GM19240 (cell line): Measurements from ENCODE around the gene BLMH.

Experiments used
- DNase-seq: peaks from one replicate; pipeline ENCODE4 v3.0.0; 2011; ENCODE audit warnings: low spot score; ENCODE audit not compliant: insufficient read length

Gene BLMH

DNA sequence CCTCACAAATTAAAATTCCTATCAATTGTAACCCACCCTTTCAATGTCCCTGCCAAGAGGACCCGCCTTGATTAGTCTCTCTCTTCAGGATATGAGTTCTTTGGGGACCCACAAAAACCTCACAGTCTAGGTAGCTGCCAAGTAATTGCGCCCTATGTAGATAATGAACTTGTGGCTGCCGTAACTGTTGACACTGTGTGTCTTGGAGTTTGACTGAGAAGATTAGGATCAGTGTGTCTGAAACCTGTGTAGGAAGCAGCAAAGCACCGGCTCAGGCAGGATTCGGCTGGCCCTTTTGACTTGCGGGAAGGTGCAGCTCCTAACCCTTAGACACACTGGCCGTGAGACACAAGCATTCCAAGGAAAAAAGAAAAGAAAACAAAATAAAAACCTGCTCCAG is 38.4 kb downstream of the BLMH start:
- DNase-seq: no peak

DNA sequence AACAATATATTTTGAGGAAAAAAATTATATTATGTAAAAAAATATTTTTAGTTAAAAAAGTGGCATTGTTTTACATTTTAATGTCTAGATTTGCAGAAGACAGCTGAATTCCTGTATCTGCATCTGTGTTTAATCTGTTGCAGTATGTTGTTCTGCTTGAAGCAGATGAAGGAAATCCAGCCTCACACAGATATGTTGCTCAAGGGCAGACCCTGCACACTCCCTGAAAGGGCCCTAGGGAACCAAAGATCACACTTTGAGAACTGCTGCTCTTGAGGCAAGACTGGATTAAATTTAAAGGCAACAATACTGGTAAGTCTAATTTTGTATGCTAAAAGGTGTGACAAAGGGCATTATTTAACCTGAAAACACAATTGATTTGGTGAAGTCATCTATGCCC is 39.8 kb downstream of the BLMH start:
- no peak for DNase-seq

DNA sequence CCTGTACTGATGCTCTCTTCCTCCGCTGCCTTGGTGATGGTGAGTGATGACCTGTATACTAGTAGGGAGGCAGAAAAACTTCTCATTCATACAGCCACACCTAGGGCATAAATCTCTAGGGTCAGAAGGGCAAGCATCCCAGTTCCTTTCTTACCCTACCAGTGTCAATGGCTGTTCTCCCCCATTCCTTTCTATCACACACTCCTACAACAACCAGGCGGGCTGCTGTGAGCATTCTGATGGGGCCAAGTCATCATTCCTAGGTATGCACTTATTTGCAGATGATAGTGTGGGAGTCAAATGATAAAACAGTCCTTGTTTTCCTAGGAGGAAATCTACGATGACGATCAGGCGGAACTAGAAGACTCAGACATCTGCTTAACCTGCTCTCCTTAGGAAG is 42.3 kb downstream of the BLMH start:
- DNase-seq: no peak

DNA sequence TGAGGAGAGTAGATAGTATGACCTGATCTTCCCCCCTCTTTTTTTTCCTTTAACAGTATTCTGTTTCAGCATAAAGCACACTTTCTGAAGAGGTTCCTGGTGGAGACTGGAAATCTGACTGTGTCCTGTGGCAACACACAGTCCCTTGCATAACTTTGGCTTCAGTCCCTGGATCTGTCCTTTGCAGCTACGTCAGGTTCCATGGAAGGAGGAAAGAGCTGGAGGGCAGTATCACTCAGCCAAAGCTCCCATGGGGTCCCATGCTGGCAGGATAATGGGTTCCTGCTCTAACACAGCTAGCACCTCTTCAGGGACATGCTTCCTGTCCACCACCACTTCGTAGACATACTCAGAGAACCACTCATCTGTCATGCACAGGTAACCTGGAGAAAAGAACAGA is 43.0 kb downstream of the BLMH start:
- no peak for DNase-seq

DNA sequence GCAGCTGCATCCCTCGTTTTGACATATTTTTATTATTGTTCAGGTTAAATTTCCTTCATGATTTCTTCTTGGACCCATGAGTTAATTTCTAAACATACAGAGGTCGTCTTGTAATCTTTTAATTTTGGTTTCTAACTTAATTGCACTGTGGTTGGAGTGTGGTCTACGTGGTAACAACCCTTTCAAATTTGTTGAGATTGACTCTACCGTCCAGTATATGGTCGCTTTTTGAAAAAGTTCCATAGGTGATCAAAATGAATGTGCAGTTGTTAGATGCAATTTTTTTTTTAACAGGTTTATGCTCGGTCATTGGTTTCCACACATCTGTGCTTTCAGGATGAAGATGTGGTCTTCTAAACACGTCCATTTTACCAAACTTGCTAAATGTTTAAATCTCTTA is 45.3 kb downstream of the BLMH start:
- no peak for DNase-seq

DNA sequence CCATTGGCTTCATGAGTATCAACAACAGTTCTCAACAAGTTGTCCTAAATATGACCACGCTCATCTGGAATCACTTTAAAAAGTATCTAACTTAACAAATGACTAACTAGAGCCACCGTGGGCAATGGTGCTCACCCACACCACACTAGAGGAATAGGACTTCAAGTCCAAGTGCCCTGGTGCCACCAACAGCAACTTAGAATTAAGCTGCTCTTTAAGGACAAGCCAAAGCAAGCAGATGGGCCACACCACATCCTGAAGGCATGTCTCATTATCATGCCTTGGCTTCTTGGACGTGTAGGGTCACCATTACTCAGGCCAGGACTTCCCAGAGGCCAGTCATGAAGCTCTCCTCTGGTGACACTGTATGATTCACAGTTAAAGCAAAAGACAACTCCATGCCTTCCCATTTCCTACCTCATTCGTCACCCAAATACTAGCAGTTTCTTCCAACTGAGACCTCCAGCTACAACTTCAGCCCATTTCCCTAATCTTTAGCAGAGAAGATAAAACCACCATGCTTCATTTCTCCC is 46.8 kb downstream of the BLMH start:
- no peak for DNase-seq

DNA sequence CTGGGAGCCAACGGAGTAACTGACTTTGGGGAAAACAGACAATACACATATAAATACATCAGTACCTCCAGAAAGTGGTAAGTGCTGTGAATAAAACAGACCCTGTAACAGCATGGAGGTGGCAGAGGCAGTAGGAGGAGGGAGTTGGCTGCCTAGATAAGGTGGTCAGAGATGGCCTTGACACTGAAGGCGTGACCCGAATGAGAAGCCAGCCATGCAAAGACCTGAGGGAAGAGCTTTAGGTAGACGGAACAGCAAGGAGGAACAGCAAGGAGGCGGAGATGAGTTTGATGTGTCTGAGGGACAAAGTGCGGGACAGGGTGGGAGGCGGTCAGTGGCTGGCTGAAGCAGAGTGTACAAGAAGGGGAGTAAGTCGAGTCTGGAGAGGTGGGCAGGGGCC is 48.2 kb downstream of the BLMH start:
- no peak for DNase-seq

DNA sequence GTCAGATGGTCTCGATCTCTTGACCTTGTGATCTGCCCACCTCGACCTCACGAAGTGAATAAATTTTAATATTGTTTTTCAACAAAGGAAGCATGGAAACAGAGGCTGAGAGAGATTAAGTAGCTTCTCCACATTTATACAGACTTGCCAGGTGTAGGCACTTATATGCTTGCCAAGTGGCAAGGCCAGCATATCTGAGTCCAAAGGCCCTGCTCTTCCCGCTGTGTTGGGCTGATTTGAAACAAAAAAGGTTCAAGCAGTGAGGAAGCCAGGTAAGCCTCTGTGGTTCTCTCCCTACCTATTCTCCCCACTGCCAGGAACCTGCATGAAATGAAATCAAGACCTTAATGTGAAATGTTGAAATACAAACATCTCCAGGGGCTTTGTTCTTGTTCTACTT is 48.7 kb downstream of the BLMH start:
- DNase-seq: no peak

DNA sequence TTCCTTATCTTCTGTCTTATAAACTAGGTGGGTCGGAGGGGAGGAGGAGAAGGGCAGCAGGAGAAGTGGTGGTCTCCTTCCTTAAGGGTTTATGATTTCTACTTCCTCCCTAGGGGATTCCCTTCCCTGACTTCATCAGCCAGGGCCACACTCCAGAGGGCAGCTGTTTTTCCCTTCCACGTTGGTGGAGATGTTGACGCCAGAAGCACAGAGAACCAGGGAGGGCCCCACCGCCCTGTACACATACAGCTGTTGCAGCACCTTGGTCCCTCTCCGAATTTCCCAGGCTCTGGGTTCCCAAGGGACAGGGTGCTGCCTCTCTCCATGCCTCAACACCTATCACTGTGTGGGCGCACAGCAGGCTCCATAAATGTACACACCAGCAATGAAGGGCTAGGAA is 50.7 kb downstream of the BLMH start:
- no peak for DNase-seq

DNA sequence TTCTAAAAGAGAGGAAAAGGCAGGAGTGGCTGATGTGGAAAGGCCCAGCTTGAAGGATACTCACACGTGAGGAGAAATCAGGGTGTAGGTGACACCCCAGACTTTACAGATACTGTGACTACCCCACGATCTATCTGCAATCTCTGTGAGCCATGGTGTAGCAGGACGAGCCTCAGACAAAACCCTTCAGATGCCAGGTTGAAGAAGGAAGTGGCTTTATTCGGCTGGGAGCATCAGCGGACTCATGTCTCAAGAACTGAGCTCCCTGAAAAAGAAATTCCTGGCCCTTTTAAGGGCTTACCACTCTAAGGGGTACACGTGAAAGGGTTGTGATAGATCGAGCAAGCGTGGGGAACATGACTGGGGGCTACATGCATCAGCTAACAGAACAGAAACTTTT is 51.6 kb downstream of the BLMH start:
- DNase-seq: no peak

DNA sequence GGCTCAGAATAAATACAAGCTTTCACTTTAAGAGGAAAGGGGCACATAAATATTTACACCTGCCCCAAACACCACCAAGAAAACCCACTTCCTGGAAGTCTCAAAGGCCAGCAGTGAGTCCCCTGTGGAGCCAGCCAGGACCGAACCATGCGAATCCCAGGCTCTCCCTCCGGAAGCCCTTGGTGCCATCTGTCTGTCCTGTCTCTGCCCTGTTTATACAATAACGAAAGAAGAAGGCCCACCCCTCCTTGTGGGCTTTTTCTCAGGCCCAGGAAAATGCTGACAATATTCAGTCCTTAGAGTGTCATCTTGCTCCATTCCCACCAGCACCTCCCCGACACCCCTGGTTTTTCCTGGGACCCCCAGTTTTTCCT is 52.7 kb downstream of the BLMH start:
- no peak for DNase-seq

DNA sequence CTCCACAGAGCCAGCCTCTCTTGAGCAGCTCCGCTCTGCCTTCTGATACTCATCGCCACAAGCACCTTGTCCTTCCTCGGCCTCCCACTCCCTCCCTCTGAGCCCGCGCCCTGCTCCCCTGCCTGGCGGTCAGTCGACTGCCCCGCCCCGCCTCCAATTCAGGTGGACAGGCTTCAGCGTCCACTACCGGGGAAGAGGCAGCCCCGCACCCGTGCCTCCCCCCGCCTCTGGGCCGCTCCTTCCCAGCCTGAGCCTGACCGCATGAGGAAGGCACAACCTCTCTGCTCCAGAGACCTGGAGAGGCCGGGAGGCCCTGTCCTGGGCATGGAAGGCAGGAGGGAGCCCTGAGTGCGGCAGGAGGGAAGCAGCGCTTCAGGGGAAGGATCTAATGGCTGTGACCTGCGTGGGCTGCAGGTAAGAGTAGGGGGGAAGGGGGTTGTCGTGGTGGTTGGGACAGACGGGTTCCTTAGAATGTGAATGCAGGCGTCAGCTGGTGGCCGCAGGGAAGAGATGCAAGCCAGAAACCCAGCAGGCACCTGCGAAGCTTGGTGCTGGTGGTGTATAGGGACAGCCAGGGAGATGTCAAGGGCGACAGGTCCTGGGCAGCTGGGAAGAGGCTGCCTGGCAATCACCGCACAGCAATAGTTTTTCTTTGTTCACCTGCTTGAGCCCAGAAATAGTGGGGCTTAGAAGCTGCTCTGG is 53.2 kb downstream of the BLMH start:
- DNase-seq: no peak

DNA sequence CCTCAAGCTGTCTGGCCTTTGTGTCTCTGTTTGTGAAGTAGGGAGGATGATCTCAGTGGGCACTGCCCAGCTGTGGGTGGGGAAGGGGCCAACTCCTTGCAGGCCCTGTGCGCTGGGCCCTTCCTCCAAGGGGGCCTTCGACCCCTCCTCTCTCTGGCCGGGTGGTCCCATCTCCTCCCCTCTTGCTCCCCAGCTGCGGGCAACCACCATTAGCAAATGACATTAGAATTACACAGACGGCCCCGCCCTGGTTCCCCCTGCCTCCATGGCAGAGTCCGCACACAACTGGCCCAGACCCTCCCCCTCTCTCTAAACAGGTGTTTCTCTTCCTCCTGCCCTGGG is 53.8 kb downstream of the BLMH start:
- no peak for DNase-seq

DNA sequence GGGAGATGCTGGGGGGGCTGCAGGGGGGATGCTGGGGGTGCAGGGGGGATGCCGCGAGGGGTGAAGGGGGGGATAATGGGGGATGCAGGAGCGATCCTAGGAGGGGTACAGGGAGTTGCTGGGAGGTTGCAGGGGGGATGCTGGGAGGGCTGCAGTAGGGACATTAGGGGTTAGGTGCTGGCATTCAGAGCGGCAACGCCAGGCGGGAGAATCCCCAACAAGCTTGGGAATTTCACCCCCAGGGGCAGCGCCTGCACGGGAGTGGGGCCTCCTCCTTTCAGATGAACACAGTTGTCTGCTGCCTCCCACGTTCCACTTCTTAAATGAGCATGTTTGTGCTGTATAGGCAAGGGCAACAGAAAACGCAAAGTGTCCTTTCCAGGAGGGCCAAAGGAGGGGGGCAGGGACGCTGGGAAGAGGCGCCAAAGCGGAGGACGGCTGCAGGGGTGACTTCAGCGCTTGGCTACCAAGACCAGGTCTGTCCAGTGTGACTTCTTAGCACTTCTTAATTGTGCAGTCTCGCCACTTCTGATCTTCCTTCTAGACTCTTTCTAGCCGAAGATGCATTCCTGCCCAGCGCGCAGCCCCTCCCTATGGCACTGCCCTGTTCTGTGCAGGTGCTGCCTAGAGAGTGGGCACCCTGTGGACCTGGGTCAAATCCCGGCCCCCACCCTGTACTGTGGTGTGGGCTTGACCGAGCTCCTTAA is 54.3 kb downstream of the BLMH start:
- no peak for DNase-seq

DNA sequence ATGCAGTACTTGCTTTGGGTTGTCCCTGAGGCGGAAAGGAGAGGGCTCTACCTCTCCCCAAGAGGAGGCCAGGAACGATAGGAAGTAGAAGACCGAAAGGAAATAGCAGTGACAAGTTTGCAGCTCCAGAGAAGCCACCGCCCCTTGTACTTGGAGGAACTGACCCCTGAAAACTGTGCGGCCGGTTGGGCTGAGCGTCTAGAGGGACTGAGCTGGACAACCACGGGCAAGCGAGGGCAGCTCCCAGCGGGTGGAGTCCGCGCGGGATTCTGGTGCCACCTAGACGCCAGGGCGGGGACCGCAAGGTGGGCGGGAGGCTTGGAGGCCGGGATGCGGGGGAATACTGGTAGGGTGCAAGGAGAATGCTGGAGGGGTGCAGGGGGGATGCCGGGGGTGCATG is 55.0 kb downstream of the BLMH start:
- DNase-seq: no peak

DNA sequence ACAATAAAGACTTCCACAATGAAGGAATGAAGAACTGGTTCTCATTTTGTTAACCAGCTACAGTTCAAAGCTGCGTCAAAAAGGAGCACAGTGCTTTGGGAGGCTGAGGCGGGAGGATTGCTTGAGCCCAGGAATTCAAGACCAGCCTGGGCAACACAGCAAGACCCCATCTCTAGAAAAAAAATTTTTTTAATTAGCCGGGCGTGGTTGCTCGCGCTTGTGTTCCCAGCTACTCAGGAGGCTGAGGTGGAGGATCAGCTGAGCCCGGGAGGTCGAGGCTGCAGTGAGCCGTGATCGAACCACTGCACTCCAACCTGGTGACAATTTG is 55.5 kb downstream of the BLMH start:
- no peak for DNase-seq

DNA sequence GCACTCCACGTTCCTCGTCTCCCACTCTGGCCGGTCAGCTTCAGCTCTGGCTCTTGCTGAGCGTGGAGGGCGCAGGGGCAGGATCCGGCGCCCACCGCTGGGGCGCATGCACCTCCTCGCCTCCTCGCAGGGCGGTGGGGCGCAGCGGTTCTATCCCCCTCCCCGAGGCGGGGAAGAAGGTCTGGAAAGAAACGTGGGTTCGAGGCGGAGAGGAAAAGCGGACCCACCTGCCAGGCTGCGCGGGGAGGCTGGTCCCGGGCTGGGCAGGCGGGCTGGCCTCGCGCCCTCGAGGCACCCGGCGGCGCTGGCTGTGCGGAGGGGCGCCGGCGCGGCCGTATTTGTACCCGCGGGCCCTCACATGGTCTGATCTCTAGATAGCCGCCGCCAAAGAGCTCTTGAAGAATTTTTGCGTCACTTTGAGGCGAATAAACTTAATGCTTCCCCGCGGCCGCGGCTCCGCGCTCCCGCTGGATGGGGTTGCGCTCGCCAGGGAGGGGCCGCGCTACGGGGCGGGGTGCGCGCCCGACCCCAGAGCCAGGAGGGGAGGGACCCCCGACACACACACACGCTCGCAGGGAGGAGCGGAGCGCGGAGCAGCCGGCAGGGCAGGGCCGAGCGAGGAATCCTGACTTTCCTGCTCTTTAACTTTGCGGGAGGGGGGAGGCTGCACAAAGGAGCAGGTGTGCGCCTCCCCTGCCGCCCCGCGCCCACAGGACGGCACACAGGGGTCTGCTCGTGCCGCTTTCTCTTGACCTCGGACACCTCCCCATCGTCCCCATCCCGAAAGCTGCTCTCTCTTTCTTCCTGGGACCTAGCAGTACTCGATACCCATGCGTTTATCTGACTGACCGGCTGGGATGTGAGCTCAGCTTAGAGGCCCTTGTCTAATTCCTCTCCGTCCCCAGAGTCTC is 56.1 kb downstream of the BLMH start, which contains the start of gene SLC6A4:
Gene SLC6A4 (minus strand): TSS at position 312 of the 911 bp plus-strand sequence. CDS start 13,739 bp downstream, outside the sequence.
- DNase-seq: no peak

DNA sequence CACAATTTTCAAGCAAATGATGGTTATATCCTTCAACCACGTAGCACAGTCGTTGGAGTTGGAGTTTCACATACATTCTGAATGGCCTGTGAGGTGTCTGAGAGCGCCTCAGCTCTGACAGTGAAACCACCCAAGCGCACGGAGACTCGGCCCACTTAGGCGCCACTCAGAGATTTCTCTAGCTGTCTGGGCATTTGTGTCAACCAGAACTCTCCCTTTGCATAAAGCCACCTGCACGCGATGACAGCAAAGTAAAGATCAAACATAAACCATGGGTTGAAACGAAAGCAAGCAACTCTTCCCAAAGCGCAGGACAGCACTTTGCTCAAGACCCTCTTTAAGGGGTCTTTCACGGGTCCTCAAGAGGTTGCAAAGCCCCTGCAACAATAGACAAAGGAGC is 56.8 kb downstream of the BLMH start:
- peak; percentile 34 for DNase-seq

DNA sequence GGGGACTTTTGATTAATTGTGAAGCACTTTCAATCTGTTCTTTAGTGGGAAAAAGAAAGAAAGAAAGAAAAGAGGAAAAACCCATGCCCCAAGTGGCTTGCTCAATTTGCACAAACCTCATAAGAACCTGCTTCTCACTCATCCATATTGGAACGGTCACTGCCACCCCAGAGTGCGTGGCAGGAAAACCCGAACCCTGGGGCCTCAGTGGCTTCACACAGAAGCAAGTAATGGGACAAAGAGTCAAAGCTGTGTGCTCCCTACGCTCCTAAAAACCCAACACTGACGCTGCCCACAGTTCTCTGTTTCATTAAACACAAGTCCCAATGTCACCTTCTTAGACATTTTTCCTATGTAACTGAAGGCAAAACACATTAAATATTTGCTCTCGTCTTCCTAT is 57.4 kb downstream of the BLMH start:
- DNase-seq: no peak

DNA sequence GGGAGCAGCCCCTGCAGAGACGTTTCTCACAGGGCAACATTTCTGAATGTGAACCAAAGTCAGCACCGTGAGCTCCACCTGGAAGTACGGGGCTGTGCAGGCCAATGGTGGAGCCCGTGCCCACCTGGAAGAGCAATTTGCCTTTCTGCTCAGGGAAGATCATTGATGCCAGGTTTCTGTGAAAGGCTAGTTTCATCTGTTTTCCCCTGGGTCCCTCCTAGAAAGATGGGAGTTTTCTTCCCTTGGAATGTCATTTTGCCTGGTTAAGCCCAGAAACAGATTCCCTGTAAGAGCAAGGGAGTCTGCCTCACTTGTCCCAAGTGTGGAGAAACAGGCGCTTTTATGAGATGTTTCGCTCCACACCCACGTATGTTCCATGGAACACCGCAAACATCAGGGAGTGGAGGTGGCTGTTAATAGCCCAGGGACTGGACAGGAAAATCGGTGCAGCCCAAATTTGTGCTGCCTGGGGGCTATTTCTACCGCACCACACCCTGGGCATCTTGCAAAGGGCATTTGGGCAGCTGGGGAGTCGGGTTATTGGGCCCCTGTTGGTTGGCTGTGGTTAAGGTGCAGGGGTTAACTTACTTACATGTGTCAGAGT is 58.8 kb downstream of the BLMH start:
- DNase-seq: no peak

DNA sequence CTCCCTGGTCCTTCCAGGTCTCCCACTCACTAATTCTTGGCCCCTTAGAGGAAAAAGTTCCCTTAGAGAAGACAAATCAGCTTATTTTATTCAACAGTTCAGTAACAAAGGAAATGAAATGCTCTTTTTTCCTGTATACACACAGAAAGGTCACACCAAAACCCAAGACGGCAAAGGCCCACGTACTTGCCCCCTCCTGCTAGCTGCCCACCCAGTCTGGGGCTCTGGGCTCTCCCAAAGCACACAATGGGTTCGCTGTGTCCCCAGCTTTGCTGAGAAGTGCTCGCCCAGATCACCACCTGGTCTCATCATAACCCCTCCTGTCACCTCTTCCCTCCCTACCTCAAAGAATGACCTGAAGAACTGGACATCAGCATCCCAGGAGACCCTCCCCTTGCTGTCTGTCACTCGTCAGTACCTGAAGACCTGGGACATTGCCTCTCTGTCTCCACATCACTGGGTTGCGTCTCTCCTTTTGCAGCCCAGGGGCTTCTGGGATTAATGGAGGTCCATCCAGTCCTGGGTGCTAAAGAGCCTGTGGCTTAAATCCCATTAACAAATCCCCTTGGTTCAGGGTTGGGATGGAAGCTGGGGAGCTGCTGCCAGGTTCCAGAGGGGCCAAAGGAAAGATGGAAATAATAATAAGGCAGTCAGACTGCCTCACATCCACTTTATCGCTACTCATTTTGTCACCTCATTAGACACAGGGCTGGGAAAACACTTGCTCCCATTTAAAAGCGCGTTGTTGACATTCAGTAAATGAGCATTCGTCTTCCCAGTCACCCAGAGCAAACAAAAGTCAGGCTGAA is 59.5 kb downstream of the BLMH start:
- no peak for DNase-seq
